Measurements from ENCODE around the gene MARF1.

- no peak for TF ChIP-seq CTCF (IDR thresholded peaks at IDR 0.05)
- no peak for TF ChIP-seq POLR2A (IDR thresholded peaks at IDR 0.05)
These were observed 43.5 kb downstream of the MARF1 start for GRCh38 chr16:15599303-15600070.
